HG02852 (cell line): ENCODE data around the gene STAT4.

Experiments
- ATAC-seq: cut with Tn5 transposase; IDR thresholded peaks from one replicate; pipeline ENCODE4 v1.9.1; 2021; ENCODE audit warnings: mild to moderate bottlenecking, moderate library complexity; ENCODE audit not compliant: unreplicated experiment

The STAT4 gene

DNA sequence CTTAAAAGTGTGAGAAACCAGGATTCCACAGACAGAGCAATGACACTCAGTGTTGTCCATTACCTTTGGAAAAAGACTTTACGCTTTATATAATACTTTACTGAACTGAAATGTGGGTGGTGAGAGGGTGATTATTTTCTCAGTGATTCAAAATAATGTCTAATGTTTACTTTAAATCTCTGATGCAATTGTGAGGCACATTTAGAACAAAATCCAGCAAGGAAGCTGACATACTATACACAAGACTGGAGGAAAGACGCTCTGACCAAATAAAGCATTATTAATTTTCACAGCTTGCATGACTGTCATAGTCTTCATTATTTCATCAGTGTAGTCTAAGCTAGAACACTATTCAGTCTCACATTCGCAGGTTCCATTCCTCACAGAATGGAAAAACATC is 102.7 kb downstream of the STAT4 start:
- no peak for ATAC-seq

DNA sequence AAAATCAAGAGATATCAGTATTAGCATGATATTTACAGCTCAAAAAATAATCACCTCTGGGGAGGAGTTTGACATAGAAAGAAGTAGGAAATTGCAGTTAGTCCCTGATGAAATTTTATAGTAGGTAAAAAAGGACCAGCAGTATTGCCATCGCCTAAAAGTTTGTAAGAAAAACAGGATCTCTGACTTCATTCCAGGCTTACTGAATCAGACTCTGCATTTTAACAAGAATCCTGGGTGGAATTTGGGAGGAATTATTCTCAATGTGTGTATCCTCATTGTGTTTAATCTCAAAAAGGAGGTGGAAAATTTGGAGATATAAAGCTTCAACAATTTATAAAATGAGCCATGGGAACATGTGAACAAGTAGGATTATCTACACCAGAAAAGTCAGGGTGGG is 105.7 kb downstream of the STAT4 start:
- ATAC-seq, result no peak

DNA sequence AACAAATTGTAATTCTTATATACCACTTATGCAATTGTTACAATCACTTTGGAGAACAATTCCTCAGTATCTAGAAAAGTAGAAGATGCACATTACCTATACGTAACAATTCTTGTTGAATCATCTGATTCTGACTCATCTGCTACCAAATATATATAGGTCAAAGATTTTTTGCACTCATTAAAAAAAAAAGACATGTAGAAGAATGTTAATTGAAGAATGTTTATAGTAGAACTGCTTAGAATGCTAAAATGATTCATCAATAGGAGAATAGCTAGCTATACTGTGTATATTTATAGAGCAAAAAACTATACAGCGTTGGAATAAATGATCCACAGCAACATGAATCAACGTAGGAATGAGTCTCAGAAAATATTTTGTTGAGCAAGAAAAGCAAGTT is 107.4 kb downstream of the STAT4 start:
- ATAC-seq, result no peak

DNA sequence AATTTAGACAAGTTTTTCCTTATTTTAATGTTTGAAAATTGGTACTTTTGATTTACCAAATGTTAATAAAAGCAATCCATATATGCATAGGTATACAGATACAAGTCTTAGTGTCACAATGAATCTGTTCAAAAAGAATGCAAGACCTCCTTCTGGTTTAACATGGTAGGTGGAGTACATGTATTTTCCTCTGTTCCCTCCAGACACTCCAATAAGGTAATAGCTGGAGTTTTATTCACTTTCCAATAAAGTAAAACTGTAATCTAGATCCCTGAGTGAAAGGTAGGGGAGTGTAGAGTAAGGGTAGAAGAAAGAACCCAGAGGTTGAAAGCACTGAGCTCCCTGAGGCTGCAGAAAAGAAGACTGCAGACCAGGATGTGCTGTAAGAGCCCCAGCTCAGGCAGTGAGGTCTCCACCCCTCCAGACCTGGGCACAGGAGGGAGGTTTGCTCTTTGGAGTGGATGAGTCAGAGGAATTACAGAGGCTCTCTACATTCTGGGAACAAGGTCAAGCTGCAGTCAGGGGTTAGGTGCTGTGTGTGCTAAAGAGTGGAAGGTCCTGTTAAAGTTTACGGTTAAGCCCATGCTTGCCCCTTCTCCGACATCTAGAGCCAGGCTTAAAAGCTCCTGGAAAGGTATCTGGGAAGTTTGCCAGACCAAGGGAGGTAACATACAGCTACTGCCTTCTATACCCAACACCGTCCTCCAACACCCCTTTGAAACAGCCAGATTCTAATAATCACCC is 109.2 kb downstream of the STAT4 start:
- ATAC-seq, result no peak

DNA sequence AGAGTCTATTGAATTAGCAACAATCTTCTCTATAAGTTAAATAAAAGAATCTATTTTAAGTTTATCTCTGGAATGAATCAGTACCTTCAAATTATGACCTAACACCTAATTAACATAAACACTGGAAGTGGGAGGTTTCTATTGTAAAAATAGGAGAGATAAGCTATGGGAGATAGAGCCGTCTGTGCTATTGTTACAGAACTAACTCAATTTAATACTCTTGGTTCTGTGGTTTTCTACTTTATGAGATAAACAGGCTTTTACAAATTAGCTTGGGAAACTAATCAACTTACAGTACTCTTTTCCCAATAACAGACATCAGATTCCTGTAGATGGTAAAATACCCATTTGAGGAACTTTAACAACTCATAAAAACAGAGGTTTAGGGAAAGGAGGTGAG is 111.2 kb downstream of the STAT4 start:
- ATAC-seq, result no peak

DNA sequence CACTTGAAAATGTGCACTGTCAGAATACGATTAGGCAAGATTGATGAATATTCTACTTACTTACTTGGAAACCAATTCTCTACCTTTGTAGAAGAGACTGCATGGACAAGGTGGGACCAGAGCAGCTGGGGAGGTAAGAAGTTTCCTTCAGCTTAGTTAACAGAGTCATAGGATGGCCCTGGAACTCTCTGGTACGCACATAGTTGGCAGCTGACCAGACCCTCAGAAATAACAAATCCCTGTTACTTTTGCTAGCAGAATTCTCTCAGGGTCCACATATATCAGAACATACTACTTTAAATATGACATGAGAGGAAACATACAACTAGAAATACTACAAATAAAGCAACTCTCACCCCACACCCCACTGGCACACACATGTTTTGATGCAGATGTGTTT is 112.1 kb downstream of the STAT4 start:
- no peak for ATAC-seq

DNA sequence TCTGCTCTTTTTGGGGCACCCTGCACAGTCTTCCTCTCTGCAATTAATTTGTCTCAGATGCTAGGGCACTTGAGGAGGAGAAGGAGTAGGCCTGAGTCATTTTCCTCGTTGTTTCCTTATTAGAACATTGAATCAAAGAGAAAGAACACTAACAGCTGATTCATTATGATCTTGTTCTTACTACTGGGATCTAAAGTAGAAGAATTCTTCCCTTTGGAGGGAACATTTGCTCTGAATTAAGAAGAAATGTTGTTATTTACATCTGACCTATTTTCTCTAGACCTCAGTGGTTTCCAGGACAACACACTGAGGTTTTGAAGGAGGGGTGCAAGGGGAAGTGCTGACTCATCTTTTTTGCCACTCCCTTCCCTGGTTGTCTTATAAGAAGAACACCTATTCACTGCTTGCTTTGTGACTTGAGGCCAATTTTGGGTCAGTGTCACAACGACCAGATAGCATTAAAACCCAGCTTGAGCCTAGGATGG is 112.5 kb downstream of the STAT4 start:
- ATAC-seq, result no peak

DNA sequence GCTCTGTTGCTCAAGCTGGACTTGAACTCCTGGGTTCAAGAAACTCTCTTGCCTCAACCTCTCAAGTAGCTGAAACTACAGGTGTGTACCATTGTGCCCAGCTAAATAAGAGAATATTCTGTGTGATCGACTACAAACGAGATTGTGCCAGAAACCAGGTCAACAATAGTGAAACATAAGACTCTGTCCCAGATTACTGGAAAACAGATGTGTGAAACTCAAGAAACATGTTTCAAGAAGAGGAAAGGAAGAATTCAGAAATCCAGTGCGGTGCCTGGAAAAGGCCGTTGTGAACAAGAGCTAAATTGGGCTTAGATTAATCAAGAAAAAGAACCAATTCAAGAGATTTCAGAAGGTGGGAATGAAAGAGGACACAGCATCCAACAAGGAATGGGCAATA is 113.4 kb downstream of the STAT4 start:
- ATAC-seq, result no peak

DNA sequence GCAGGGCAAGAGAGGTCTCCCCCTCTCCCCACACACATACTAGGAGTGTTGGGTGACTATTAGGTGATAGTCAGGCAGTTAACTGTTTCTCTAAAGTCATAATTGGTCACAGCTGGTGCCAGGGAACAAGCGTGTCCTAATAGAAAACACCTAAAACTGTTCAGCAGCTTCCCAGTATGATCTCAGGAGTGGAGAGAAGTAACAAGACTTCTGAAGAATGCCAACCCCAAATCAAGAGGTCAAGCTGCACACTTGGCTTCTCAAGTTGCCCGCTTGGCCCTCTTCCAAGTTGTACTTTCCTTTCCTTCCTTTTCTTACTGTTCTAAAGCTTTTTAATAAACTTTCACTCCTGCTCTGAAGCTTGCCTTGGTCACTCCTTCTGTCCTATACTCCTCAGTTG is 114.4 kb downstream of the STAT4 start:
- no peak for ATAC-seq

DNA sequence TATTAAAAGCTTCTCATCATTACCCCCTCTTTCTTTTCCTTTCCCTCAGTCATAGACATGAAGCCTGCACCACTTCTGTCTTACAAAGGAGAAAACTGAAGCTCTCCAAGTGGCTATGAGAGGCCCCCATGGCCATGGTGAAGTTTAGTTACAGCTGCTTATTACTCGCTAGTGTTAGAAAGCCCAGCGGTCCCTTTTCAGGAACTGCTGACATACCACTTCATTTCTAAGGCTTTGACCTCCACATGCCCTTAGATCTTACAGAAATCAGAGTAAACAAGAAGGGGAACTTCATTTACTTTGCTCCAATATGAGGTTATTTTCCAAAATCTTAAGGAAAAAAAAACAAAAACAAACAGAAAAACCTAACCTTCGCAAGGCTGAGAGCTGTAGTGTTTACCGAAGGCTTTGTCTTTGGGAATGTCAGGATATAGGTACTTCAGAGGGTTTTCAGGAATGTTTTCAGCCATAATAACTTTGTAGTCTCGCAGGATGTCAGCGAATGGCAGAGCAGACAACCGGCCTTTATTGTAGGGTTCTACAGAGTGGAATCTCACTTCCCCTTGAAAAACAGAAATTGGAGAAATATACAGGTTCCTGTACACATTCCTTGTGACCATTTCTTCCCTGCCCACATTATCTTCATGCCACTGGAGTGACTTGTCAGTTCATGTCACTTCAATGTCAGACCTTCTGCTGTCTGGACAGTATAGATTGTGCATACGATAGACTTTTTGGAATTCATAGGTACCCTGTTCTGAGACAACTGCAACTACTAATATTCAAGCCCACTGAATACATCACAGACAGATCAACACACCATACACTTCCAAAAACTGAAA is 118.0 kb downstream of the STAT4 start:
- ATAC-seq, result no peak

DNA sequence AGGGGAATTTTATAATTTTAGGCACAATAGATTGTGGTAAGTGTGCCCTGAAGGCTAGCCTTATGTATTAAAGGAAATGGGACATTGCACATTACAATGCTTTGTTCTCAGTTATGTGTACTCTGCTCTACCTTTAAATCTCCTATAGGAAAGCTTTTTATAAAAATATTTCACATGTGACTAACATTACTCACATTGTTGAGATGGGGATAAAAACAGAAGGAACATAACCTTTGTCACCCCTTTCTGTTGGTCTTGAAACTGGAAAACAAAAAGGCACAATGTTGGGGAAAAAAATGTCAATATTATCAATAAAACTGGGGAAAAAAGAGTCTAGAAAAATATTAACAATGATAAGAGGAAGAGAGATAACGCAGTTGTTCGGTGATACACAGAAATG is 119.5 kb downstream of the STAT4 start:
- ATAC-seq, result no peak

DNA sequence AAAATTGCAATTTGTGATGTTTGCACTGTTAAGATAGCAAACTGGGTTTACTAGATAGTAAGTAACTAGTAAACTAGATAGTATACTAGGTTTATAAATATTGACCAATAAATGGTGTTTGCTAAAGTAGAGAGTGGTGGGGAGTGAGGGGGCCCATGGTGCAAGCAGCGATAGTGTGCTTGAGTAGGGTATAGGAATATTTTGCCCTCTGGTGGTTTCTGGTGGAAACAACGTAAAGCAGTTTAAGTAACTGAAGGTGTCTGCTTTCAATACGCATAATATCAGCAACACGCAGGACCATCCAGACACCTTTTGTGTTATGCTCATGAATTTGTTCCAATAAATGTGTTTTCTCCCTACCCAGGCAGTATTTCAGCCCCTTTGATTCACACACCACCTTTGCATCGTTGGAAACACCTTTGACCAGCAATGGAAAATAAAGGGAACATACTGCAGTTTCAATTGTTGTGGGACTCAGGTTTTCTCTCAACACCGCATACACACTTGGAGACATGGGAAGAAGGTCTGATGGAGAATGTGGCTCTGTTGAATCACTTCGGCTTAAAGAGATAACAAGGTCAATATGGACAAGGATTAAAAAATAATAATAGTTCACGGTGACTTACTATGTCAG is 120.2 kb downstream of the STAT4 start:
- ATAC-seq, result peak; percentile 95

DNA sequence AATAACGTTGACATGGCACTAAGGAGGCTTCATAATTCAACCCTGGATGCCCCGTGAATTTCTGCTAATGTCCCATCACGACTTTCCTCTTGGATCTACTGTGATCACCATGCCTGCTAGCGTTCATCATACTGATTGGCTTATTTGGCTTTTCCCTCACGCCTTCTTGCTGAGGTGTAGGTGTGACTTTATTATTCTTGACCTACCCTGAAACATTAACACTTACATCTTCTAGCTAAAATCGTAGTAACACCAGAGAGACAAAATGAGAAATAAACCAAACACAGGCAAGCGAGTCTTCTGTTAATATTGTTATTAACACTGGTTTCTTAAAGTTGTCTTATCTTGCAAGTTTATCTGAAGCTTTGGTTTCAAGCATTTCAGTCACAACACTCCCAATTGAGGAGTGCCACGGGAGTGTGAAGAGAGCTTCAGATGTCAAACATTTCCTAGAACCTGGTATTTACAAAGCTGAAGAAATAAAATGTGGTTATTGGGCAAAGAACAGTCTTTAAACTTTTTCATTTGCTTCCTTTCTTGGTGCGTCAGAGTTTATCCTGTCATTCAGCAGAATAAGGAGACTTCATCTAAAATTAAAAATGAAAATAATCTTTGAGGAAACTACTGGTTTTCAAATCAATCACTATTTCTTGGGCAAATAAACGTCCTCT is 121.4 kb downstream of the STAT4 start:
- no peak for ATAC-seq

DNA sequence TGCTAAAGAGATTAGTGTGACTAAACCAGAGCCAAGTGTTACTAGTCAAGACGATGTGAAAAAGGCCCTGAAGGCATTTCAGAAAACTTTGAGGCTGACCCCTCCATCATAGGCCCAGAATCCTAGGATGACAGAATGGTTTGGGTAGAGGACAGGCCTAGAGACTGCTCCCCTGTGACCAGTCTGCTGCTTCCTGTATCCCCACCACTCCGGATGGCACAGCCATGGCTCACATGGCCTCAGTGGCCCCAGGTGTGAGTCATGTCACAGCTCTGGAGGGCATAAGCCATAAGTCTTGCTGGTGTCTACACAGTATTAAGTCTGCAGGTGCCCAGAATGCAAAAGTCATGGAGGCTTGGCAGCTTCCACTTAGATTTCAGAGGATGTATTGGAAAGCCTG is 124.4 kb downstream of the STAT4 start:
- no peak for ATAC-seq

DNA sequence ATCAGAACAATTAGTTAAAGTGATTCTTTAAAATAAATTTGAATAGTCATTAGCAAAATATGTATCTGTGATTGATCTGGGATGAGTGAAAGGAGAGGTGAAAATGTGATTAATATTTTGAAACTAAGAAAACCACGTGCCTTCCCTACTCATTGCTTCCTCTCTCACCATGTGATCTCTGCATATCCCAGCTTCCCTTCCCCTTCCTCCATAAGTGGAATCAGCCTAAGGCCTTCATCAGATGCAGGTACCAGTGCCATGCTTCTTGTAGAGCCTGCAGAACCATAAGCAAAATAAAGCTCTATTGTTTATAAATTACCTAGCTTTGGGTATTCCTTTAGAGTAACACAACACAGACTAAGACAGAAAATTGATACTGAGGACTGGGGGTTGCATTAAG is 125.7 kb downstream of the STAT4 start:
- no peak for ATAC-seq

DNA sequence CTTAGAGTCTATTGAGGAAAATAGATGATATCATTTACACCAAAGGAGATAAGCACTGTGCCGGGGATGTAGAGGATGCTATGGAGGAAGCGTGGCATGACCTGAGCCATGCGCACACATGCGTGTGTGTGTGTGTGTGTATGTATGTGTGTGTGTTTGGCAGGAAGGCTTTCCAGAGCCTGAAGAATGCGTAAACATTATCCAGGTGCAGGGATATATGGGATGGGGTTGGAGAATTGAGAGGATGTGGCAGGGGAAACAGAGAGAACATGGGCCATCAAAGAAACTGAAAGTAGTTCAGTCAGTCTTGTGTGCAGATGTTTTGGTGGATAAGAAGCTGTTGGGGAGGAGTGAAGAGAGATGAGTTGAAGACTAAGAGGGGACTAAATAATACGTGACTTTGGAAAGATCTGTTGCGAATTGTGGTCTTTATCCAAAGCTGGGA is 127.5 kb downstream of the STAT4 start:
- ATAC-seq, result no peak

DNA sequence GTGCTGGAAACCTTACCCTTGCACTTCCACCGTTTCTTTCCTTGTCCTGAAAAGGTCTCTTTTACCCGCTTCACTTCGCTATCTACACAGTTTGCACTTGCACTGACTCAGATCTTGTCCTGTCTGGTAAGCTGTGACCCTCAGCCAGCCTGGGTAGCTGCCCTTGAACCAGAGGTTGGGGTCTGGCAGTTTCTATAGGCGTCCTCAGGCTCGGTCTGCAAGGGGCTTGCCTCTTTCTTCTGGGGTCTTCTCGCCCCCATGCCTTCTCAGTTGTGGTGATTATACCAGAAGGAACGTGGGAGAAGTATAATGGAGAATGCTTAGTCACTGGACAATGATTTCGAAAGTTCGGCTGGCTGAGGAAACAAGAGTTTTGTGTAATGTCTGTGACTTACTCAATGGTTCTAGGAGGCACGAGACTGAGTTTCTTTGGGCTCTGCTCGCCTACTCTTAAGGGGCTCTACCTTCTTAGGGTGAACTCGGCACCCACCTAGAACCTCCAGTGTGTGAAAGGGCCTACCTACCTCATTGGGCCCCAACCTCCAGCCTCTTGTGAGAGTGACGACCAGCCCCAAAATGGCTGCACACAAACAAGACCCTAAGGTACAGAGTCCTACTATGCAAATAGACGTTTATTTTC is 129.9 kb downstream of the STAT4 start:
- peak; percentile 25 for ATAC-seq

DNA sequence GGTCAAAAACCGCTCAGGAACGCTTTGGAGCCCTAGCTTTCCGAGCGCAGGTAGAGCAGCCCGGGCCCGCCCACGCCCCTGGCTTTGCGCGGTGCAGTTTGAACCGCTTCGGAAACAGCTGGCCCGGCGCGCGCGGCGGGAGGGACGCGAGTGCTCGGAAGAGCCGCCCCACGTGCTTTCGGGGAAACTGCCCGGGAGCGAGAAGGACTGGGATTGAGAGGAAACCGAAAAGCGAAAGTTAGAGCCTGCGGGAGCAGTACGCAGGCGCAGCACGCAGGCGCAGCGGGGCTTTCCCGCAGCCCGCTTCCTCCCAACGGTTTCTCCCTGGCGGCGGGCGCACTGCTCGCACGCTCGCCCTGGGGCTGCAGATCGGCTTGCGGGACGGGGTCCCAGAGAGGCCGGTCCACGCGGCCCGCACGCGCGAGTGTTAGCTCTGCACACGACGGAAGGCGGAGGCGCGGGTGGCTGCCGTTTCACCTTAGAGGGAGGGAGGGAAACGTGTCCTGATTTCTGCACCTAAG is 130.5 kb downstream of the STAT4 start:
- peak; percentile 69 for ATAC-seq

DNA sequence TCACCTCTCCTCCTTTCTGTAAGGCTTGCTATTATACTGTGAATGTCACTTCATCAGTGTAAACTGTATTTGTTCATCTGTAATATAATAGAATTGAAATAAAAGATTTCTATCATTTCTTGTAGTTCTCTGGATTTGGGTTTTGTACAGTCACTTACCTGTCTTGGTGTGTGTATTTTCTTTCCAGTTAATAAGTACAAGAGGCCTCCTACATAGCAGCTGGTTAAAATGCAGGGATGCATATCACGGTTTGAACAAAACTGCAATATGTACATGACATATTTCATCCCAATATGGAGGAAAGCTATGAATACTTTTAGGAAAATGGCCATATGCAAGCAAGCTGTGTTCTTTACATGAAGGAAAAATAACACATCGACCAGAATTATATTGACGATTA is 131.4 kb downstream of the STAT4 start:
- no peak for ATAC-seq

DNA sequence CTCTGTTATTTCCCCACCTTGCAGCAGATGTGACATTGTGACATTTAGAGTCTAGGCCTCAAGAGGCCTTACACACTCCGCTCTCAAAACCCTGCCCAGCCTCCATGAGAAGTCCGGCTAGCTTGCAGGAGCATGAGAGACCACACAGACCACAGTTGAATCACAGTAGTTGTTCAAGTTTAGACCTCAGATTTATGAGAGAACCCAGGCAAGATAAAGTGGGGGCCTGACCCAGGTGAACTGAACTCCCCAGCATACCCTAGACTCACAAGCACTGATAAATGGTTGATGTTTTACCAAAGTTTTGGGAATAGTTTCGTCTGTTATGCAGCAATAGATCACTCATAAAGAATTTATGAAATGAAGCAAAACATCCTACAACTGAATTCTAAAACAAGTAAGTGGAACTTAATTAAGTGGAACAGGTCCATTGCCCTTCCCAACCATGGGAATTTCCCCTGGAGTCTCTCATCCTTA is 132.1 kb downstream of the STAT4 start:
- no peak for ATAC-seq
